ENCODE results near the gene NPM3.

DNA sequence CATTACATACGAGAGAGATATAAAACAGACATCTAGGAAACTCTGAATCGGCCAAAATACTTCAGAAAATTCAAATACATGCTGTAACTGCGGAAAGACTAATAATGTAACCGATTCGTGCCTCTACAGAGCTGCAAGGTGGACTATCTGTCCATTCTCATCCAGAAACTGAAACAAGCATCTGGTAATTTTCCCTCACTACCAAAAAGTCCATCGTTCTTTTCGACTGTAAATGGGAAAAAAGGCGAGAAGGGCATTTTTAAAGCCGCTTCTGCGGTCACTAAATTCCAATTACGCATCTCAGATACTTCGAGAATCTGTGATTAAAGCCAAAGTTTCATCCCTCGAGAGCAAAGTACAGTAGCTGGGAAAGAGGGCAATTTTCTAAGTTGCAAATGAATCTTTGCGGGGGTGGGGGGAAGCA is 33.7 kb upstream of the NPM3 start:
- TF ChIP-seq, protein P1, sequence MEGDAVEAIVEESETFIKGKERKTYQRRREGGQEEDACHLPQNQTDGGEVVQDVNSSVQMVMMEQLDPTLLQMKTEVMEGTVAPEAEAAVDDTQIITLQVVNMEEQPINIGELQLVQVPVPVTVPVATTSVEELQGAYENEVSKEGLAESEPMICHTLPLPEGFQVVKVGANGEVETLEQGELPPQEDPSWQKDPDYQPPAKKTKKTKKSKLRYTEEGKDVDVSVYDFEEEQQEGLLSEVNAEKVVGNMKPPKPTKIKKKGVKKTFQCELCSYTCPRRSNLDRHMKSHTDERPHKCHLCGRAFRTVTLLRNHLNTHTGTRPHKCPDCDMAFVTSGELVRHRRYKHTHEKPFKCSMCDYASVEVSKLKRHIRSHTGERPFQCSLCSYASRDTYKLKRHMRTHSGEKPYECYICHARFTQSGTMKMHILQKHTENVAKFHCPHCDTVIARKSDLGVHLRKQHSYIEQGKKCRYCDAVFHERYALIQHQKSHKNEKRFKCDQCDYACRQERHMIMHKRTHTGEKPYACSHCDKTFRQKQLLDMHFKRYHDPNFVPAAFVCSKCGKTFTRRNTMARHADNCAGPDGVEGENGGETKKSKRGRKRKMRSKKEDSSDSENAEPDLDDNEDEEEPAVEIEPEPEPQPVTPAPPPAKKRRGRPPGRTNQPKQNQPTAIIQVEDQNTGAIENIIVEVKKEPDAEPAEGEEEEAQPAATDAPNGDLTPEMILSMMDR (IDR thresholded peaks at IDR 0.05 in 4 of 5, conservative IDR thresholded peaks at IDR 0.05 in 1 of 5), result no peak
- TF ChIP-seq POLR2A (IDR thresholded peaks at IDR 0.05), result no peak

Data from gastrocnemius medialis (tissue), 4 donors.